CD4-positive, alpha-beta T cell treated with Interleukin-2 at 100 ng/mL for 4 hours (primary cell): ENCODE data around the gene RASGEF1B.

Source experiments
- DNase-seq: peaks from one replicate; pipeline ENCODE4 v3.0.0-alpha.2; 2020; ENCODE audit warnings: low spot score

Gene RASGEF1B

GRCh38 chr4:81471588-81472280 is at the start of gene RASGEF1B:
Gene RASGEF1B (minus strand): TSS chr4:81471907. CDS start chr4:81459508, 12,399 bp downstream.
- DNase-seq = peak; percentile 93

GRCh38 chr4:81519856-81520255 is 48.1 kb upstream of the RASGEF1B start:
- no peak for DNase-seq

- DNase-seq = no peak
Measured at GRCh38 chr4:81519427-81519773, 47.7 kb upstream of the RASGEF1B start.

- no peak for DNase-seq
Measured at GRCh38 chr4:81518762-81519426, 47.2 kb upstream of the RASGEF1B start.

- DNase-seq = no peak
Measured at GRCh38 chr4:81516241-81516640, 44.5 kb upstream of the RASGEF1B start.

- no peak for DNase-seq
Measured at GRCh38 chr4:81512757-81513501, 41.2 kb upstream of the RASGEF1B start.

GRCh38 chr4:81512001-81512756 is 40.5 kb upstream of the RASGEF1B start:
- DNase-seq = no peak

GRCh38 chr4:81510643-81511178 is 39.0 kb upstream of the RASGEF1B start:
- no peak for DNase-seq

- no peak for DNase-seq
Measured at GRCh38 chr4:81509822-81510221, 38.1 kb upstream of the RASGEF1B start.

- no peak for DNase-seq
Measured at GRCh38 chr4:81509191-81509590, 37.5 kb upstream of the RASGEF1B start.

GRCh38 chr4:81508411-81509185 is 36.9 kb upstream of the RASGEF1B start:
- DNase-seq = no peak

- no peak for DNase-seq
Measured at GRCh38 chr4:81507530-81507929, 35.8 kb upstream of the RASGEF1B start.

GRCh38 chr4:81506731-81507130 is 35.0 kb upstream of the RASGEF1B start:
- DNase-seq = no peak

- DNase-seq = no peak
Measured at GRCh38 chr4:81505726-81506125, 34.0 kb upstream of the RASGEF1B start.

GRCh38 chr4:81505004-81505598 is 33.4 kb upstream of the RASGEF1B start:
- peak; percentile 73 for DNase-seq

- DNase-seq = no peak
Measured at GRCh38 chr4:81504112-81505003, 32.7 kb upstream of the RASGEF1B start.

- no peak for DNase-seq
Measured at GRCh38 chr4:81503586-81503985, 31.9 kb upstream of the RASGEF1B start.

- DNase-seq = no peak
Measured at GRCh38 chr4:81502564-81502963, 30.9 kb upstream of the RASGEF1B start.

- DNase-seq = no peak
Measured at GRCh38 chr4:81499840-81500239, 28.1 kb upstream of the RASGEF1B start.

- no peak for DNase-seq
Measured at GRCh38 chr4:81498551-81499099, 26.9 kb upstream of the RASGEF1B start.
